ENCODE data around the gene NADK2. TPM values are rescaled to one million over a fixed set of nuclear protein-coding genes. Genes with fewer than 3 reads are reported as not detected.

NADK2 gene
- total RNA-seq, 4 donors from 2014 or later: 44.6 to 74.8 (median 59.5) TPM

GRCh38 chr5:36177154-36177553, 64.6 kb downstream of the NADK2 start:
- WGBS: 81% methylated on average over 2 of the region's 2 CpGs
- peaks cover 0 to 11% (median 0%) of the 10 kb centered on the region in 4 donors for H3K4me1 ChIP-seq
- H3K27ac ChIP-seq (replicated peaks in 1 of 4): no peak overlapping the region
- DNase-seq (ENCODE audit: extremely low spot score): no peak
- H3K36me3 ChIP-seq: peaks cover 10 to 78% (median 44%) of the 10 kb centered on the region in 4 donors
- no peak for TF ChIP-seq POLR2AphosphoS5 (IDR thresholded peaks at IDR 0.05)
- TF ChIP-seq EP300 (IDR thresholded peaks at IDR 0.05): no peak
- TF ChIP-seq, protein P1, sequence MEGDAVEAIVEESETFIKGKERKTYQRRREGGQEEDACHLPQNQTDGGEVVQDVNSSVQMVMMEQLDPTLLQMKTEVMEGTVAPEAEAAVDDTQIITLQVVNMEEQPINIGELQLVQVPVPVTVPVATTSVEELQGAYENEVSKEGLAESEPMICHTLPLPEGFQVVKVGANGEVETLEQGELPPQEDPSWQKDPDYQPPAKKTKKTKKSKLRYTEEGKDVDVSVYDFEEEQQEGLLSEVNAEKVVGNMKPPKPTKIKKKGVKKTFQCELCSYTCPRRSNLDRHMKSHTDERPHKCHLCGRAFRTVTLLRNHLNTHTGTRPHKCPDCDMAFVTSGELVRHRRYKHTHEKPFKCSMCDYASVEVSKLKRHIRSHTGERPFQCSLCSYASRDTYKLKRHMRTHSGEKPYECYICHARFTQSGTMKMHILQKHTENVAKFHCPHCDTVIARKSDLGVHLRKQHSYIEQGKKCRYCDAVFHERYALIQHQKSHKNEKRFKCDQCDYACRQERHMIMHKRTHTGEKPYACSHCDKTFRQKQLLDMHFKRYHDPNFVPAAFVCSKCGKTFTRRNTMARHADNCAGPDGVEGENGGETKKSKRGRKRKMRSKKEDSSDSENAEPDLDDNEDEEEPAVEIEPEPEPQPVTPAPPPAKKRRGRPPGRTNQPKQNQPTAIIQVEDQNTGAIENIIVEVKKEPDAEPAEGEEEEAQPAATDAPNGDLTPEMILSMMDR (IDR thresholded peaks at IDR 0.05): no peak
- TF ChIP-seq POLR2A (IDR thresholded peaks at IDR 0.05; ENCODE audit: low read depth): no peak
- no peaks in the 10 kb centered on the region for H3K27me3 ChIP-seq
- H3K4me3 ChIP-seq: no peak overlapping the region
- intact Hi-C loops (cut with DNase I): loop anchor here (5.0 kb wide), 1 partner anchor 130 kb away; no protein-coding TSS in a partner anchor
- no peaks in the 10 kb centered on the region for H3K9me3 ChIP-seq

- H3K36me3 ChIP-seq: peaks cover 20 to 78% (median 49%) of the 10 kb centered on the region in 4 donors
Observed at GRCh38 chr5:36175043-36175442, 66.7 kb downstream of the NADK2 start.

GRCh38 chr5:36174119-36174518, 67.6 kb downstream of the NADK2 start:
- Histone ChIP-seq H3K27me3 (no peaks in the 10 kb centered on the region), H3K4me1 (peaks cover 0 to 11% (median 0%) of the 10 kb centered on the region in 4 donors), H3K4me3 (no peak overlapping the region), H3K36me3 (peaks cover 26 to 78% (median 54%) of the 10 kb centered on the region in 4 donors), H3K27ac (replicated peaks in 1 of 4) (no peak overlapping the region), H3K9me3 (no peaks in the 10 kb centered on the region)
- TF ChIP-seq POLR2AphosphoS5 (IDR thresholded peaks at IDR 0.05) (no peak), EP300 (IDR thresholded peaks at IDR 0.05) (no peak), POLR2A (IDR thresholded peaks at IDR 0.05; ENCODE audit: low read depth) (no peak)
- TF ChIP-seq, protein P1 (IDR thresholded peaks at IDR 0.05): no peak
- 74% methylated on average over 3 of the region's 3 CpGs for WGBS
- no peak for DNase-seq (ENCODE audit: extremely low spot score)
- intact Hi-C loops (cut with DNase I): no loop called here

More at GRCh38 chr5:36175043-36175442, 66.7 kb downstream of the NADK2 start:
- Histone ChIP-seq H3K27ac (replicated peaks in 1 of 4) (no peak overlapping the region), H3K9me3 (no peaks in the 10 kb centered on the region), H3K4me1 (peaks cover 0 to 11% (median 0%) of the 10 kb centered on the region in 4 donors), H3K4me3 (no peak overlapping the region), H3K27me3 (no peaks in the 10 kb centered on the region)
- WGBS: 87% methylated on average over 5 of the region's 5 CpGs
- intact Hi-C loops (cut with DNase I): loop anchor here (5.0 kb wide), 1 partner anchor 132 kb away; no protein-coding TSS in a partner anchor
- DNase-seq (ENCODE audit: extremely low spot score): no peak
- TF ChIP-seq POLR2AphosphoS5 (IDR thresholded peaks at IDR 0.05) (no peak), POLR2A (IDR thresholded peaks at IDR 0.05; ENCODE audit: low read depth) (no peak), EP300 (IDR thresholded peaks at IDR 0.05) (no peak)
- TF ChIP-seq, protein P1 (IDR thresholded peaks at IDR 0.05): no peak

DNA sequence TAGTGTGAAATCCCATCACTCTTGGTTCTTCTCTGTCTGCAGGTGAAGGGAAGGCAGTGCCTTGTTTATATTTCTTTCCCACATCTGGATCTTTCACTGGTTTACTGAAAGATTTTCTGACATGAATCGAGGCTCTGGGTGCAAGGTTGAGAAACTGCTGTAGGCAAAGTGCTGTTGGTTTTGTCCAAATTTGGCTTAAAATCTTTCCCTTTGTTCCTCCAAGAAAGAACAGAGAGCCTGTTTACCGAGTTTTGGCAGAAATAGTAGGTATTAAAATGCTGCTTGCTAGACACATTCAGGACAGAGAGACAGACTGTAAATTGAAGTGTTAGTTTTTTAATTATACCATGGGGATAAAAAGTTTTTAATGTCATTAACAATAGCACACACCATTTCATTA, 68.3 kb downstream of the NADK2 start:
- H3K27me3 ChIP-seq: no peaks in the 10 kb centered on the region
- H3K4me3 ChIP-seq: no peak overlapping the region
- H3K27ac ChIP-seq (replicated peaks in 1 of 4): no peak overlapping the region
- no peaks in the 10 kb centered on the region for H3K9me3 ChIP-seq
- H3K36me3 ChIP-seq: peaks cover 30 to 78% (median 58%) of the 10 kb centered on the region in 4 donors
- DNase-seq (ENCODE audit: extremely low spot score): no peak
- H3K4me1 ChIP-seq: peaks cover 0 to 11% (median 0%) of the 10 kb centered on the region in 4 donors
- WGBS: 68% methylated on average over 2 of the region's 2 CpGs
- intact Hi-C loops (cut with DNase I): no loop called here
- TF ChIP-seq EP300 (IDR thresholded peaks at IDR 0.05) (no peak), POLR2A (IDR thresholded peaks at IDR 0.05; ENCODE audit: low read depth) (no peak), POLR2AphosphoS5 (IDR thresholded peaks at IDR 0.05) (no peak)
- TF ChIP-seq, protein P1 (IDR thresholded peaks at IDR 0.05): no peak

- Histone ChIP-seq H3K27ac (replicated peaks in 1 of 4) (no peak overlapping the region), H3K4me1 (peaks cover 0 to 11% (median 0%) of the 10 kb centered on the region in 4 donors), H3K27me3 (no peaks in the 10 kb centered on the region), H3K36me3 (peaks cover 36 to 79% (median 63%) of the 10 kb centered on the region in 4 donors), H3K9me3 (no peaks in the 10 kb centered on the region), H3K4me3 (no peak overlapping the region)
- 76% methylated on average over 1 of the region's 1 CpG for WGBS
- TF ChIP-seq, protein P1 (IDR thresholded peaks at IDR 0.05): no peak
- no peak for TF ChIP-seq EP300 (IDR thresholded peaks at IDR 0.05)
- no peak for TF ChIP-seq POLR2AphosphoS5 (IDR thresholded peaks at IDR 0.05)
- no peak for TF ChIP-seq POLR2A (IDR thresholded peaks at IDR 0.05; ENCODE audit: low read depth)
- DNase-seq (ENCODE audit: extremely low spot score): no peak
- intact Hi-C loops (cut with DNase I): no loop called here
Observed at GRCh38 chr5:36172599-36172998, 69.1 kb downstream of the NADK2 start.
